ENCODE results near the gene TRMT44.
"Not testable (repeated sequence)": the region's sequence is repeated elsewhere in the genome, so short reads cannot be mapped to it uniquely, and the experiment has no call there.

The TRMT44 gene

GRCh38 chr4:8440492-8441311 lies at the start of gene TRMT44, which contains the start of gene ACOX3:
Gene TRMT44 (plus strand): TSS chr4:8440777. CDS start chr4:8440823, 46 bp downstream.
Gene ACOX3 (minus strand): TSS chr4:8440723. CDS start chr4:8416521, 24,202 bp downstream.
- DNase-seq: peak; percentile 76

GRCh38 chr4:8391071-8391470 lies 49.5 kb upstream of the TRMT44 start:
- DNase-seq: no peak

- DNase-seq: no peak
Measured at GRCh38 chr4:8391972-8392371, 48.6 kb upstream of the TRMT44 start.

- DNase-seq: no peak
Measured at GRCh38 chr4:8392591-8393190, 47.9 kb upstream of the TRMT44 start.

- DNase-seq: no peak
Measured at GRCh38 chr4:8393593-8394038, 47.0 kb upstream of the TRMT44 start.

GRCh38 chr4:8394061-8394519 lies 46.5 kb upstream of the TRMT44 start:
- DNase-seq: no peak

- DNase-seq: no peak
Measured at GRCh38 chr4:8394806-8395205, 45.8 kb upstream of the TRMT44 start.

- DNase-seq: no peak
Measured at GRCh38 chr4:8395504-8396296, 44.9 kb upstream of the TRMT44 start.

- no peak for DNase-seq
Measured at GRCh38 chr4:8396762-8397406, 43.7 kb upstream of the TRMT44 start.

GRCh38 chr4:8398347-8398746 lies 42.2 kb upstream of the TRMT44 start:
- no peak for DNase-seq

GRCh38 chr4:8399298-8399697 lies 41.3 kb upstream of the TRMT44 start:
- DNase-seq: no peak

GRCh38 chr4:8400632-8401325 lies 39.8 kb upstream of the TRMT44 start:
- no peak for DNase-seq

GRCh38 chr4:8401665-8402064 lies 38.9 kb upstream of the TRMT44 start:
- DNase-seq: no peak

GRCh38 chr4:8402181-8402597 lies 38.4 kb upstream of the TRMT44 start:
- DNase-seq: no peak

- DNase-seq: no peak
Measured at GRCh38 chr4:8402640-8403039, 37.9 kb upstream of the TRMT44 start.

- peak; percentile 46 for DNase-seq
Measured at GRCh38 chr4:8403173-8403753, 37.3 kb upstream of the TRMT44 start.

- no peak for DNase-seq
Measured at GRCh38 chr4:8403976-8404375, 36.6 kb upstream of the TRMT44 start.

GRCh38 chr4:8404791-8405515 lies 35.6 kb upstream of the TRMT44 start:
- no peak for DNase-seq

GRCh38 chr4:8405516-8405875 lies 35.1 kb upstream of the TRMT44 start:
- no peak for DNase-seq

- DNase-seq: not testable (repeated sequence)
Measured at GRCh38 chr4:8406887-8407286, 33.7 kb upstream of the TRMT44 start.

GRCh38 chr4:8407316-8407715 lies 33.3 kb upstream of the TRMT44 start:
- no peak for DNase-seq
